Neural cell (in vitro differentiated cells): ENCODE data around the gene SWT1.

Source experiments
- TAF1 ChIP-seq: IDR thresholded peaks from 2 replicates; pipeline ENCODE4 v1.6.1; 2012; ENCODE audit warnings: low read depth
- TF ChIP-seq, protein P1 (sequence below): fragments of 450-650 bp; IDR thresholded peaks from 2 replicates; pipeline ENCODE4 v1.5.1; 2014; ENCODE audit warnings: antibody characterized with exemption, mild to moderate bottlenecking, moderate library complexity; ENCODE audit not compliant: poor library complexity, severe bottlenecking

GRCh38 chr1:185337246-185337645, 180.3 kb downstream of the SWT1 start:
- TF ChIP-seq, protein P1, sequence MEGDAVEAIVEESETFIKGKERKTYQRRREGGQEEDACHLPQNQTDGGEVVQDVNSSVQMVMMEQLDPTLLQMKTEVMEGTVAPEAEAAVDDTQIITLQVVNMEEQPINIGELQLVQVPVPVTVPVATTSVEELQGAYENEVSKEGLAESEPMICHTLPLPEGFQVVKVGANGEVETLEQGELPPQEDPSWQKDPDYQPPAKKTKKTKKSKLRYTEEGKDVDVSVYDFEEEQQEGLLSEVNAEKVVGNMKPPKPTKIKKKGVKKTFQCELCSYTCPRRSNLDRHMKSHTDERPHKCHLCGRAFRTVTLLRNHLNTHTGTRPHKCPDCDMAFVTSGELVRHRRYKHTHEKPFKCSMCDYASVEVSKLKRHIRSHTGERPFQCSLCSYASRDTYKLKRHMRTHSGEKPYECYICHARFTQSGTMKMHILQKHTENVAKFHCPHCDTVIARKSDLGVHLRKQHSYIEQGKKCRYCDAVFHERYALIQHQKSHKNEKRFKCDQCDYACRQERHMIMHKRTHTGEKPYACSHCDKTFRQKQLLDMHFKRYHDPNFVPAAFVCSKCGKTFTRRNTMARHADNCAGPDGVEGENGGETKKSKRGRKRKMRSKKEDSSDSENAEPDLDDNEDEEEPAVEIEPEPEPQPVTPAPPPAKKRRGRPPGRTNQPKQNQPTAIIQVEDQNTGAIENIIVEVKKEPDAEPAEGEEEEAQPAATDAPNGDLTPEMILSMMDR: no peak
- no peak for TF ChIP-seq TAF1
